Measurements from ENCODE around the gene KLF3.

GRCh38 chr4:38696697-38697096 lies 32.7 kb downstream of the KLF3 start:
- TF ChIP-seq CTCF (IDR thresholded peaks at IDR 0.05) (no peak), POLR2A (IDR thresholded peaks at IDR 0.05) (no peak)
